RKO (cell line): ENCODE results near the gene KCNK15.

Experiments used
- DNase-seq: peaks from one replicate; pipeline ENCODE4 v3.0.0-alpha.2; 2016; ENCODE audit warnings: low spot score

The KCNK15 gene

DNA sequence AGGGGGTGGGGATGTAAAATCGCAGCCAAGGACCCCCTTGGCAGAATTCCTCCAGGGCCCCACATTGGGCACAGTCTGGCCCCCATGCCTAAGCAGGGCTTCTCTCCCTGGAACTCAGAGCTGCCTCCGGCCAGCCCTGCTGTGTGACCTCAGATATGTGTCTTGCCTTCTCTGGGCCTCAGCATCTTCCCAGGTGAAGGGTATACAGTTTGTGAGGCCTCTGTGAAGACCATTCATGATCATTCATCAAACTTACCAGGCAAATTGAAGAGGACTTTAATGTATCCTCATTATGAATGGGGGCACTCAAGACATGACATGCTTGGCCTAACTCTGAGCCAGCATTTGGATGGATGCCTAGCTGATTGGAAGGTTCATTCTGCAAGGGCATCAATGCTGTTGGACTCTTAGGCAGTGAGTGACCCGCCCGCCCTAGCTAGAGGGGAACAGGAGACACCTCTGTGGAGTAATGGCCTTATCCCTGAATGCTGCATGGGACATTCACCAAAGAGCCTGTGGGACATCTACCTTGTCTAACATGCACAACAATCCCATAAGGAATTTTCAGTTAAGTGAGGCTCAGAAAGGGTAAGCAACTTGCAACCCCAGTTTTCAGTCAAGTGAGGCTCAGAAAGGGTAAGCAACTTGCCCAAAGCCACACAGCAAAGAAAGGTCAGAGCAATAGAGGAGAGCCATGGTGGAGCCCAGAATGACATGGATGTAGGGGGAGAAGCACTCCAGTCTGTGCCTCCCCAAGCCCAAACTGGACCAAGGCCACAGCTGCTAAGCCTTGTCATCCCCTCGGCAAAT, 30.0 kb upstream of the KCNK15 start:
- DNase-seq = no peak

DNA sequence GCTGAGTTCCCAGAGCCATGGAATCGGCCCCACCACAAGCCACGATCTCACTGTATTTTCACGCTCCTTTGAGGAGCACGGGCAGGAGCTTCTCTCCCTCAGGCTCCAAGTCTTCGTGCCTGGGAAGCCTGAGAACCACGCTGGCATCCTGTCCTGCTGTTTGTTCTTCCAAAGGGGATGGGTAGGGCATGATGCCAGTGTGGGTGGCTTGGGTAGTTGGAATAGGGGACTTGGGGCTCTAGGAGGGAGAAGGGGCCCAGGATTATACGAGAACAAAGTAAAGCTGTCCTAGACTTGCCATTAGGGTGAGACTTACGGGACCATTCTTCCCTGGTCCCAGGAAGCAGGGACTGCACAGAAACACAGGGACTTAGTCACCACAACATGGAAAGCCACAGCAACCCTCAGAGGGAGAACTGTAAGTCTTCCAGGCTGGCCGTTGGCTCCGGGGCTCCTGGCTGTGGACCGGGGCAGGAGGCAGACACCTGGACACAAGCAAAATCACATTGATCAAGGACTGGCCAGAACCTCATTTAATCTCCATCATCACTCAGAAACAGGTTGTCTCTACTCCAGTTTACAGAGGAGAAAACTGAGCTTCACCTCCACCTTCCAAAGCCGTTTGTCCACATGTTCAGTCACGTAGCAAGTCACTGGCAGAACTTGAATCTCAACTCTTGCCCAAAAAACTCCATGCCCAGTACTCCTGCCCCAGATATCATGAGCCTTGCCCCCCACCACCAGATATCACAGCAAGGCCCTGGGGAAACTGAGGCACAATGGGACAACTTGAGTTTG, 29.2 kb upstream of the KCNK15 start:
- no peak for DNase-seq

DNA sequence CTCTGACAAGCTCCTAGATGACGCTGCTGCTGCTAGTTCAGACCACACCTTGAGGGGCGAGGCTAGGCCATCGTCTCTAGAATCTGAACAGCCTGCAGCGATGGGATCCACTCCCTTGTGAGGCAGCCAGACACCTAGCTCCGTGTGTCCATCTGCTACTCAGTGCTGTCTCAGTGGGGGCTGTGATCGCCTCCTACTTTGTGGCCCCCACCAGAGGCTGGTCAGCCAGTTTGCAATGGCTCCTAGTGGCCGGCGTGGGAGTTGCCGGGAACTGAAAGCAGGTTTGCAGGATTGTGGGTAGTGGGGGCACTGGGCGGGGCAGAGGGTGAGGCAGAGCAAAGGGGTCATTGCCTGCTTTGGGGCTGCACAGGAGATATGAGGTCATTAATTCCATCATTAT, 27.7 kb upstream of the KCNK15 start:
- no peak for DNase-seq

DNA sequence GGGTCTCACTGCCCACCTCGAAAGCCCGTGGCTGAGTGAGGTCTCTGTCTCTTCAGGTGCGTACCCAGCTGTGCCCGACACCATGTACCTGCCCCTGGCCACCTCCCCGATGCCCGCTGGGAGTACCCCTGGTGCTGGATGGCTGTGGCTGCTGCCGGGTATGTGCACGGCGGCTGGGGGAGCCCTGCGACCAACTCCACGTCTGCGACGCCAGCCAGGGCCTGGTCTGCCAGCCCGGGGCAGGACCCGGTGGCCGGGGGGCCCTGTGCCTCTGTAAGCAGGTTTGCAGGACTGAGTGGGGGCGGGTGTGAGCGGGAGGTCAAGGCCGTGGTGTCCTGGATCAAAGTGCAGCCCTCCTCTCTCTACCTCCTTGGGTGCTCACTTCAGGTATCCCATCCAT, 25.8 kb upstream of the KCNK15 start:
- DNase-seq = no peak

DNA sequence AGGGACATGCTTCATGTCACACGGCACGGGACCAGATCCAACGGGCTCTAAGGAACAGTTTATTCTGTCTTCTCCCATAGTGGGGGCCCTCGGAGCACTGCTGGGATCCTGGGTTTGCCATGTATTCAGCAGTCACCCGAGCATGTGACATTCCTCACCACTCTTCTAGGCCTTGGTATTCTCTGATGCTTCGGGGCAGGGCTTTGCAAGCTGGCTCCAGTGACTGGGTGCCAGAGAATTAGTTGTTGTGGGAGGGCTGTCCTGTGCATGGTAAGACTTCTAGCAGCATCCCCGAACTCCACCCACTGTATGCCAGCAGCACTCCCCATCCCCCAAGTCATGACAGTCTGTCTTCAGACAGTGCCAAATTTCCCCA, 25.1 kb upstream of the KCNK15 start:
- no peak for DNase-seq

DNA sequence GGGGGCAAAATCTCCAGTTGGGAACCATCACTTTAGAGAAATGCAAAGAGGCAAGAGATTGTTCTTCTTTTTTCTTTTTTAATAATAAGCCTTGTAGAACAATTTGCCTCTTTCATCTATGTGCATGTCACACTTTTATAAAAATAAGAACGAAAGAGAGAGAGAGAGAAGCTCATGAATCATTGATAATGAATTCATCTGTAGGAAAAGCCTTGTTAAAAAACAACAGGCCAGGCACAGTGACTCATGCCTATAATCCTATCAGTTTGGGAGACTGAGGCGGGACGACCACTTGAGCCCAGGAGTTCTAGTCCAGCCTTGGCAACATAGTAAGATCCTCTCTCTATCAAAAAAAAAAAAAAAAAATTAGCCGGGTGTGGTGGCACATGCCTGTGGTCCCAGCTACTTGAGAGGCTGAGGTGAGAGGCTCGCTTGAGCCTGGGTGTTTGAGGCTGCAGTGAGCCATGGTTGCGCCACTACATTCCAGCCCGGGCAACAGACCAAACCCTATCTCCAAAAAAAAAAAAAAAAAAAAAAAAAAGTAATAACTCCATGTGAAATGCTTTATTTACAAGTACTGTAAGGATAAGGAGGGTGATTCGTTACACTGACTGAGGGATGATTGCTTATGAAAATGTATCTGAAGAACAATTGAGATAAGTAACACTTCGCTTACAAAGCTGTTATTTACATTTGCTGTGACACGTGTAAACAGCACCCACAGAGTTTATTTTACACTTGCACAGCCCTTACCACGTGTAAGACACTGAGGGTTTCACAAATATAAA, 24.5 kb upstream of the KCNK15 start:
- DNase-seq = no peak

DNA sequence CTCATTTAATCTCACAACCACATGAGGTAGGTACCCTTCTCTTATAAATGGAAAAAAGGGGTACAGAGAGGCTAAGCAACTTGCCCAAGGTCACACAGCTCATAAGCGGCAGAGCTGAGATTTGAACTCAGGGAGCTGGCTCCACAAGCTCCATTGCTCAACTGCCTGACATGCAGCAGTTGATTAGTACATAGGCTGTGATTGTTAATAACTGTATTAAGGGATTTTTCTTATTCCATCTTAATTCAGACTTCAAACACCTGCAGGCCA, 23.9 kb upstream of the KCNK15 start:
- no peak for DNase-seq

DNA sequence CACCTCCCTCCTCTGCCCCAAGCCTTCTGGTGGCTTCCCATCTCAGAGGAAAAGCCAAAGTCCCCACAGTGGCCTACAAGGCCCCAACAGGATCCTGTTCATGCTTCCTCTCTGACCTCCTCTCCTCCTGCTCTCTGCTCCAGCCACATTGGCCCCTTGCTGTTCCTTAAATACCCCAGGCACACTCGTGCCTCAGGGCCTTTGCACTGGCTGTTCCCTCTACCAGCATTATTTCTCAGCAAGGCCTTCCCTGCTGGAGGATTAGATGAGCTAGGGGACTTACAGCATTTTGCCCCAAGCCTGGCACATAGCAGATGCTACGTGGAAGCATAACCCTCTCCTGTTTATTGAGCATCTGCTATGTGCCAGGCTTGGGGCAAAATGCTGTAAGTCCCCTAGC, 22.7 kb upstream of the KCNK15 start:
- no peak for DNase-seq

DNA sequence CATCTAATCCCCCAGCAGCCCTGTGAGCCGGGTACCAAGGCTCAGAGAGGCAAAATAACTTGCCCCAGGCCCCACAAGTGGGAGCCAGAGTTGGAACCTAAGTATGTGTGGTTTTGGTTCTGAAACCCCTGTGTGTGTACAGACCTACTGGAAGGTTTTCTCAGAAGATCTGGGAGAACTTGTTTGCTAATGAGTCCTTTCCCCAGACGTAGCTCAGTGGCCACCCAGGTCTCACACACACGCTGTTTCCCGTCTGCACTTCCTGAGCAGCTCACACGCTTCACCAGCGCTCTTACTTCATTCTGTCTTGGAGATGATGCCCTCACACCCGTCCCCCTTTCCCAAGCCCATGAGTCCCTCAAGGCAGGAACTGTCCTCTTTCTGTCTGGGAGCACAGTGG, 22.3 kb upstream of the KCNK15 start:
- no peak for DNase-seq

DNA sequence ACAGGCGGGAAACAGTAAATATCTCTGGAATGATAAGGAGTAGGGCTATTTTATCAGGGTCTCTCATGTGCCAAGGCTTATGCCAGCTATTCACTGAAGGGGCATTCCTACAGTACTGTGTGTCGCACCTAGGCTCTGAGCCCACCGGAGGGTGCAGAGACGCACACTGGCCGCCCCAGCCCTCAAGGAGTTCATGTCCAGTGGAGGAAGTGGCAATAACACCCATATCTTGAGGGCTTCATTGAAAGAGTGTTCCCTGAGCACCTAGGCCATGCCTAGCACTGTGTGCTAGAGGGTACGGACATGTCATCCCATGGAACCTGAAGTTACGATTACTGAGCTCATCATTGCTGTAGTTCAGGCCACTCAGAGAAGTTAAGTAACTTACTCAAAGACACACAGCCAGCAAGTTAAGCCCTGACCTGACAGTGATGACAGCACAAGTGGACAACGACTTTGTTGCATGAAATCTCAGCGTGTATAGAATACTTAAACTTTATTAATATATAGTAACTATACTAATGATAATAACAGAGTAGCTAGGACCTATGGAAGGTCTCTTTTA, 21.8 kb upstream of the KCNK15 start:
- no peak for DNase-seq

DNA sequence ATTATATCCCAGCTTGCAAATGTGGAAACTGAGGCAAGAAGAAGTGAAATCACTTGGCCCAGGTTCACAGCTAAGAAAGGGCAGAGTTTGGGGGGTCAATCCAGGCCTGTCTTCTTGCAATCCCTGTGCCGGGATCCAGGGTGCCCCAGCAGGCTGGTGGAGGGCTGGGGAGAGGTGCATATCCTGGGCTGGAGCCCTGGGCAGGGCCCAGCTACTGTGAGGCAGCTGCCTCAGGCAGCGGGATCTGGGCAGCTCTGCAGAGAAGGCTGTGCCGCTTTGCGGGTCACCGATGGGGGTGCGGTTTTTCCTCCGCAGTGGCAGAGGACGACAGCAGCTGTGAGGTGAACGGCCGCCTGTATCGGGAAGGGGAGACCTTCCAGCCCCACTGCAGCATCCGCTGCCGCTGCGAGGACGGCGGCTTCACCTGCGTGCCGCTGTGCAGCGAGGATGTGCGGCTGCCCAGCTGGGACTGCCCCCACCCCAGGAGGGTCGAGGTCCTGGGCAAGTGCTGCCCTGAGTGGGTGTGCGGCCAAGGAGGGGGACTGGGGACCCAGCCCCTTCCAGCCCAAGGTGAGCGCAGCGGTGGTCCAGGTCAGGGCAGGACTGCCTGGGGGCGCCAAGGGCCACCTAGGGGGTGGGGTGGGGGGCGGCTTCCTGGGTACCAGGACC, 21.1 kb upstream of the KCNK15 start:
- DNase-seq = no peak

DNA sequence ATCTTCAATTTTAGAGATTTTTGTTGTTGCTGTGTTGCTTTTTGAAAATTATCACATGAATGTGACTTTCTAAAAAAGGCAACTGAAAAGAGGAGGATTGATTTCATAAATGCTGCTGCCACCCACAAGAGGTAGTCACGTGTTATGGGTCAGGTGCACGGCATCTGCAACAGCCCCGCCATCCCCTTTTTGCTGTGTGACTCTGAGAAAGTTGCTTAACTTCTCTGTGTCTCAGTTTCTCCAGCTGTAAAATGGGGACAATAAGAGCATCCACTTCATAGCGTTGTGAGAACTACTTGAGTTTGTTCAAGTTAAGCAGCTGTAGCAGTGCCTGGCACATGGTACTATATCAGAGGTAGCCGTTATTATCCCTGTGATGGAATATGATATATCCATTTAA, 19.8 kb upstream of the KCNK15 start:
- no peak for DNase-seq

DNA sequence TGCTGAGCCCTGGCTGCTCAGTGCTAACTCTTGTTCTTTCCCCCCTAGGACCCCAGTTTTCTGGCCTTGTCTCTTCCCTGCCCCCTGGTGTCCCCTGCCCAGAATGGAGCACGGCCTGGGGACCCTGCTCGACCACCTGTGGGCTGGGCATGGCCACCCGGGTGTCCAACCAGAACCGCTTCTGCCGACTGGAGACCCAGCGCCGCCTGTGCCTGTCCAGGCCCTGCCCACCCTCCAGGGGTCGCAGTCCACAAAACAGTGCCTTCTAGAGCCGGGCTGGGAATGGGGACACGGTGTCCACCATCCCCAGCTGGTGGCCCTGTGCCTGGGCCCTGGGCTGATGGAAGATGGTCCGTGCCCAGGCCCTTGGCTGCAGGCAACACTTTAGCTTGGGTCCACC, 18.6 kb upstream of the KCNK15 start:
- DNase-seq = no peak

DNA sequence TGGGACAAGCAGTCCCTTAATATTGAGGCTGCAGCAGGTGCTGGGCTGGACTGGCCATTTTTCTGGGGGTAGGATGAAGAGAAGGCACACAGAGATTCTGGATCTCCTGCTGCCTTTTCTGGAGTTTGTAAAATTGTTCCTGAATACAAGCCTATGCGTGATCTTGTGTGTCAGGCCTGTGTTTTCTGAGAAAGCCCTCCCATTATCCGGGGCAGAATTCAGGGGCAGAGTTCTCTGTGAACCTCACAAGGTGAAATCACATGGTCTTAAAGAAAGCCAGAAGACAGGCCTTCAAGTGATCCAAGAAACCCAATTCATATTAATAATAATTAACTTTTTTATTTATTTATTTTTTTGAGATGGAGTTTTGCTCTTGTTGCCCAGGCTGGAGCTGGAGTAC, 18.0 kb upstream of the KCNK15 start:
- DNase-seq = no peak

DNA sequence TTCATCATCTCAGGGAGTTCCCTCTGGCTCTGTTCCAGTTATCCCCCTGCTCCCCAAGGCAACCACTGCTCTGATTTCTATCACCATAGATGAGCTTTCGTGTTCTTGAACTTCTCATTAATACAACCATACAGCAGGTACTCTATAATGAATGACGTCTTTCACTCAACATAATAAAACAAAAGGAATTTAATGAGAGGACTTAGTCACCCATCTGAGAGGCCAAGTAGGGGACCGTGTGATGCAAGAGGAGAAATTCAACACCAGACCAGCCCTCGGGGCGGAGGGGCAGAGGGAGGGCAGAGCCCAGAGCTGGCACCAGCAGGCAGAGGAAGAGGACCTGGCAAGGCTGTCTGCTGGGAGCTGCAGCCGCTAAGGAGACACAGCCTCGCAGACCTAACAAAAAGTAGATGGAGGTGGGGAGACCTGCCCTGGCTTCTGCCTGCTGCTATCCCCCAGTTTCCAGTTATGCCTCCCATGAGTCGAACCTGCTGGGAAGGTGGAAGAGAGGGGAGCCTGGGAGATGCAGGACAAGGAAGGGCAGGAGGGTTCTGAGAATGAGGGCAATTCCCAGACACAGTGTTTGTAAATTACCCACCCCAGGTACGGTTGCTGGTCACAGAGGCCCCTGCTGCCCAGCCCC, 16.7 kb upstream of the KCNK15 start:
- peak; percentile 90 for DNase-seq

DNA sequence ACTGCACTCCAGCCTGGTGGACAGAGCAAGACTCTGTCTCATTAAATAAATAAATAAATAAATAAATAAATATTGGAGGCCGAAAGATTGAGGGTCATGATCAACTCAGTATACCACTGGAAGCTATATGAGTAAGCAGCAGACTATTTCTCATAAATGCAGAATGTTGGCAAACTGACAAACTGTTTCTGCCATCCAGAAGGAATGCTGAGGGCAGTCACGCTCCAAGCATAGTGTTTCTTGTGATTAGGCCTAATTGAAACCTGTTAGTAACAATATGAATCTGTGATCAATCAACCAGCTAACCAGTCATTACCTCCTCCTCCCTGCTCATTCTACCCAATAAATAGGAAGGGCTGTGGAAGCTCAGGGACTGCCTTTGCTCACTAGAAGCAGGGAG, 15.2 kb upstream of the KCNK15 start:
- peak; percentile 88 for DNase-seq

DNA sequence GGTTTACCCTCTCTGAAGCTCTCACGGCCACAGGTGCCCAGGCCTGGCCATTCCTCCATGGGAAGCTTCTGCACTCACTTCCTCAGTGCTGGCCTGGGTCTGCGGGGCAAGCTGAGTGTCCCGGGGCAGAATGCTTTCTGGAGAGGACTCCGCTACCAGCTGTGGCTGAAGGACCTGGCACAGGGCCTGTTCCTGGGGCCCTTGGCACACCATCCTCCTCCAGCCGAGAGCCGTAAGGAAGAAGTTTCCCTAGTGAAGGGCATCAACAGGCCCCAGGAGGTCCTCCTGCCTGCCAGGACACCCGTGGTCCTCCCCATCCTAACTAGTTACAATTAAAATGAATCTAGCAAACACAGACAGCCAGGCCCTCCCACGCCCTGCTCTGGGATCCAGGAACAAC, 14.0 kb upstream of the KCNK15 start:
- DNase-seq = no peak

DNA sequence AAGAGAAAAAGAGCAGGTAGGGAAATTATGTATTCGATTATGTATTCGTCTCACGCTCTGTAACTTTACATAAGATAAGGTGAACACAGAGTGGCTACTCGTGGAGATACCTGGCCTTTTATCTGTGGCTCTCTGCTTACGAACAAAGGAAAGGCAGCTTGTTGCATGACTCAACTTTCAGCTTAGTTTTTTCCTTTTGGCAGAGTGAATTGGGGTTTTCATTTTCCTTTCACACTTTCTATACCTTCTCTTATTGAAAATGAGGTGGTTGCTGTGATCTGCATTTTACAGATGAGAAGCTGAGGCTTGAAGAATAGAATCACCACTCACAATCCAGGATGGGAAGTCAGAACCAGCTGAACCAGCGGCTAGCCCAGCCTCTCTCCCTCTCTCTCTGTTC, 13.3 kb upstream of the KCNK15 start:
- DNase-seq = no peak

DNA sequence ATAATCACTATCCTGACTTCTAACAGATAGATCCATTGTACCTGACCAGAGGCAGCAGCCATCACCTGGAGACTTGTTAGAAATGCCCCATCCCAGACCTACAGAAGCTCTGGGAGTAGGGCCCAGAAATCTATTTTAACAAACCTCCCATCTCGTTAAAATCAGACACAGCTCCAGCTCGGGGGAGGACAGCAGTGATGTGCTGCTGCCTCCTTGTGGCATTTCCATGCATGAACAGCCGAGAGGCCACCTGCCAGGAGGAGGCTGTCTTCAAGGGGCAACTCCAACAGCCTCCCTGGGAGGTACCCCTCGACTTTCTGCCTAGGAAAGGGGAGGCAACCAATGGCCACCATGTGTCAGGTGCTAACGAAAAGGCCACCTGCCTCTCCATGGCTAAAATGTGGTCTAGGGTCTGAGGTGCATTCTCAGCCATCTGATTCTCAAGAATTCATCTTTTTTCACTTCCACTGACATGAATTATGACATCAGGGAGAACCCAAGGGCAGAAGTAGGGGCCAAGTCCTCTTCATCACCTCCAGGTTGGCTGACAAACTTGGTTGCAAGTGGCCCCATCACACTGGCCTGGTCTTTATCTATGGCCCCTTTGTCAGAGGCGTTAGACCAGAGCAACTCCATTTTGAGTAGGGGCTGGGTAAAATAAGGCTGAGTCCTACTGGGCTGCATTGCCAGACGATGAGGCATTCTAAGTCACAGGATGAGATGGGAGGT, 12.2 kb upstream of the KCNK15 start:
- DNase-seq = peak; percentile 33

DNA sequence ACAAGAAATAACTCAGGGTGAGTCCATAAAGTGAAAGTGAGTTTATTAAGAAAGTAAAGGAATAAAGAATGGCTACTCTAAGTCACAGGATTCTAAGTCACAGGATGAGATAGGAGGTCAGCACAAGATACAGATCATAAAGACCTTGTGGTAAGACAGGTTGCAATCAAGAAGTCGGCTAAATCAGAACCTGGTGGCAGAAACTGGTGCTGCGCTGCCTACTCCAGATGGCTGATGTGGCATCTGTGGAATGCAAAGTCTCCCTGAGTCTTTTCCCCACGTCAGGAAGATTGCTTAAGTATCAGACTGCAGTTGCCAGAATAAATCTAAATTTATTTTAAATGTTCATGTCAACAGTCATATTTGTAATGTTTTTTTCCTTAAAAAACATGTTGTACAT, 10.7 kb upstream of the KCNK15 start:
- peak; percentile 56 for DNase-seq

DNA sequence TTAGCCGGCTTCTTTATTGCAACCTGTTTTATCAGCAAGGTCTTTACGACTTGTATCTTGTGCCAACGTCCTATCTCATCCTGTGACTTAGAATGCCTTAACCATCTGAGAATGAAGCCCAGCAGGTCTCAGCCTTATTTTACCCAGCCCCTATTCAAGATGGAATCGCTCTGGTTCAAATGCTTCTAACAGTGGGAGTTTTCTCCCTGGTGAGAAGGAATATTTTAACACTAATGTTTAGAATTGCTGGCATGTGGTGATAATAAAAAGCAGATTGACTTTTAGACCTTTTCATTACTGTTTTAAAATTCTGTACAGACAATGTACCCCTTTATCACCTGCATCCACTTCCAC, 9.9 kb upstream of the KCNK15 start:
- no peak for DNase-seq
